Measurements from ENCODE around the gene IGSF8.

Gene IGSF8

GRCh38 chr1:160101717-160102522 lies 3.5 kb upstream of the IGSF8 start:
- no peak for DNase-seq

GRCh38 chr1:160101037-160101716 lies 2.8 kb upstream of the IGSF8 start:
- peak; percentile 44 for DNase-seq

GRCh38 chr1:160099716-160100375 lies 1.4 kb upstream of the IGSF8 start:
- DNase-seq, result no peak

- peak; percentile 88 for DNase-seq
Measured at GRCh38 chr1:160098852-160099561, 588 bp upstream of the IGSF8 start.

- no peak for DNase-seq
Measured at GRCh38 chr1:160097151-160097910, 1.1 kb downstream of the IGSF8 start.

- peak; percentile 20 for DNase-seq
Measured at GRCh38 chr1:160096274-160097116, 1.9 kb downstream of the IGSF8 start.

- no peak for DNase-seq
Measured at GRCh38 chr1:160095382-160096105, 2.9 kb downstream of the IGSF8 start.

GRCh38 chr1:160094806-160095205 lies 3.6 kb downstream of the IGSF8 start:
- DNase-seq, result no peak

- DNase-seq, result no peak
Measured at GRCh38 chr1:160094291-160094625, 4.2 kb downstream of the IGSF8 start.

GRCh38 chr1:160093624-160094290 lies 4.7 kb downstream of the IGSF8 start:
- no peak for DNase-seq

- DNase-seq, result no peak
Measured at GRCh38 chr1:160093069-160093395, 5.4 kb downstream of the IGSF8 start.

GRCh38 chr1:160092366-160093068 lies 5.9 kb downstream of the IGSF8 start:
- no peak for DNase-seq

- no peak for DNase-seq
Measured at GRCh38 chr1:160091666-160092223, 6.7 kb downstream of the IGSF8 start.

- DNase-seq, result no peak
Measured at GRCh38 chr1:160090760-160091159, 7.7 kb downstream of the IGSF8 start.

- DNase-seq, result no peak
Measured at GRCh38 chr1:160089883-160090282, 8.5 kb downstream of the IGSF8 start.

GRCh38 chr1:160087118-160087662 lies 11.2 kb downstream of the IGSF8 start:
- DNase-seq, result no peak

GRCh38 chr1:160086456-160086892 lies 11.9 kb downstream of the IGSF8 start:
- DNase-seq, result no peak

GRCh38 chr1:160085686-160086455 lies 12.5 kb downstream of the IGSF8 start:
- peak; percentile 31 for DNase-seq
